Trophoblast cell (in vitro differentiated cells and primary cell): ENCODE data around the gene CGB2.
A peak's percentile ranks its signal among the peaks of the same experiment; 100 is the strongest.

ENCODE experiments used
- DNase-seq, 2 donors: peaks; one replicate each; pipeline ENCODE4 v3.0.0-alpha.2; 2016
- H2AFZ ChIP-seq: 2 replicates; pipeline ENCODE4 v1.6.1; 2013; ENCODE audit warnings: low read length, moderate library complexity, mild to moderate bottlenecking; ENCODE audit not compliant: insufficient read depth, poor library complexity
- H2AK5ac ChIP-seq: 2 replicates; pipeline ENCODE4 v1.6.1; 2013; ENCODE audit warnings: mild to moderate bottlenecking, low read length
- H2BK120ac ChIP-seq: 2 replicates; pipeline ENCODE4 v1.6.1; 2013; ENCODE audit warnings: low read length, mild to moderate bottlenecking, moderate library complexity; ENCODE audit not compliant: insufficient read depth, poor library complexity
- H2BK12ac ChIP-seq: 2 replicates; pipeline ENCODE4 v1.6.1; 2013; ENCODE audit warnings: mild to moderate bottlenecking, low read length, moderate library complexity
- H2BK5ac ChIP-seq: 2 replicates; pipeline ENCODE4 v1.6.1; 2013; ENCODE audit warnings: low read length, low read depth, moderate library complexity, mild to moderate bottlenecking; ENCODE audit not compliant: poor library complexity
- H3K14ac ChIP-seq: 2 replicates; pipeline ENCODE4 v1.6.1; 2013; ENCODE audit warnings: mild to moderate bottlenecking, low read length
- H3K18ac ChIP-seq: 2 replicates; pipeline ENCODE4 v1.6.1; 2013; ENCODE audit warnings: mild to moderate bottlenecking, low read length
- H3K23ac ChIP-seq: 2 replicates; pipeline ENCODE4 v1.6.1; 2013; ENCODE audit warnings: low read length
- H3K27ac ChIP-seq: 2 replicates; pipeline ENCODE4 v1.5.1; 2013; ENCODE audit warnings: low read depth, mild to moderate bottlenecking, inconsistent platforms, low read length, moderate library complexity
- H3K27me3 ChIP-seq: 2 replicates; pipeline ENCODE4 v1.6.1; 2013; ENCODE audit warnings: inconsistent platforms, mild to moderate bottlenecking, low read length, moderate library complexity; ENCODE audit not compliant: insufficient read depth
- H3K36me3 ChIP-seq, 2 experiments: 1 replicate in 1 of 2; 2 replicates in 1 of 2; pipeline ENCODE4 v1.6.1; 2013; ENCODE audit warnings: low read length in 2 of 2, mild to moderate bottlenecking in 2 of 2, moderate library complexity in 1 of 2; ENCODE audit not compliant: insufficient read depth in 2 of 2, control insufficient read depth in 1 of 2
- H3K4ac ChIP-seq: 2 replicates; pipeline ENCODE4 v1.6.1; 2013; ENCODE audit warnings: low read depth, mild to moderate bottlenecking, low read length, moderate library complexity
- H3K4me1 ChIP-seq, 2 experiments: 1 replicate in 1 of 2; 2 replicates in 1 of 2; pipeline ENCODE4 v1.6.1; 2013; ENCODE audit warnings: low read length in 2 of 2, mild to moderate bottlenecking in 2 of 2, moderate library complexity in 1 of 2; ENCODE audit not compliant: insufficient read depth in 2 of 2, control insufficient read depth in 1 of 2
- H3K4me2 ChIP-seq: 2 replicates; pipeline ENCODE4 v1.6.1; 2013; ENCODE audit warnings: inconsistent platforms, mild to moderate bottlenecking, low read length, moderate library complexity
- H3K4me3 ChIP-seq: 2 replicates; pipeline ENCODE4 v1.5.1; 2013; ENCODE audit warnings: mild to moderate bottlenecking, low read depth, low read length, inconsistent platforms
- H3K79me1 ChIP-seq: one replicate; pipeline ENCODE4 v1.6.1; 2013; ENCODE audit warnings: low read length
- H3K79me2 ChIP-seq: 2 replicates; pipeline ENCODE4 v1.6.1; 2013; ENCODE audit warnings: low read length, mild to moderate bottlenecking; ENCODE audit not compliant: control insufficient read depth, insufficient read depth, poor library complexity
- H3K9ac ChIP-seq: 2 replicates; pipeline ENCODE4 v1.6.1; 2013; ENCODE audit warnings: mild to moderate bottlenecking, low read length
- H3K9me3 ChIP-seq: 2 replicates; pipeline ENCODE4 v1.6.1; 2013; ENCODE audit warnings: low read depth, mild to moderate bottlenecking, control low read depth, inconsistent platforms, low read length; ENCODE audit not compliant: insufficient read depth
- H4K12ac ChIP-seq: 2 replicates; pipeline ENCODE4 v1.6.1; 2013; ENCODE audit warnings: low read depth, mild to moderate bottlenecking, low read length, moderate library complexity
- H4K8ac ChIP-seq: 2 replicates; pipeline ENCODE4 v1.6.1; 2013; ENCODE audit warnings: low read depth, mild to moderate bottlenecking, low read length, moderate library complexity
- H4K91ac ChIP-seq: one replicate; pipeline ENCODE4 v1.6.1; 2013; ENCODE audit warnings: low read depth, mild to moderate bottlenecking, low read length, moderate library complexity
- WGBS: extraction: QIAGEN DNeasy Blood & Tissue Kit; methylation state at CpG from one replicate; pipeline ENCODE4 v1.1.7; 2013; ENCODE audit warnings: missing lambda C conversion rate; ENCODE audit not compliant: insufficient read length, insufficient coverage; ENCODE audit errors: extremely low coverage; 5-methylcytosine and 5-hydroxymethylcytosine counted together

CGB2 gene

DNA sequence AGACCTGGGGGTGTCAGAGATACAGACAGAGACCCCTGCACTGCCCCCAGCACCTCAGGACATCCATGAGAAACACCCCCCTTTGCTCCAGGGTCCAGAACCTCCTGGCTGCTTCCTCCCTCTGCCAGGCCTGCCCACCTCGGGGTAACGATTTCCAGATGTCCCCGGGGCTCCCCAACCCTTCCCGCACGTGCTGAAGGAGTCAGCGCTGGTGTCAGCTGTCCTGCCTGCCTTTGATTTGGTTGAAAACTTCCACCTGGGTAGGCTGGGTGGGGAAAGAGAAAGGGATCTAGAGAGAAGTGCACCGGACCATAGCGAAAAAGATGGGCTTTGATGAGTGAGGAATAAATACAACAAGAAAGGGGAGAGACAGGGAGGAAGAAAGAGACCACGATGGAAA, 27.4 kb downstream of the CGB2 start:
- Histone ChIP-seq H4K12ac (no peak overlapping the region), H3K27ac (no peak overlapping the region), H3K4me2 (no peak overlapping the region), H3K4me1 (peaks cover 9 to 22% of the 10 kb centered on the region in 2 experiments), H3K79me1 (peaks cover 16% of the 10 kb centered on the region), H3K4me3 (no peak overlapping the region), H3K23ac (no peak overlapping the region), H3K36me3 (peaks cover 0 to 2% of the 10 kb centered on the region in 2 experiments), H3K27me3 (peaks cover 5% of the 10 kb centered on the region), H2BK12ac (no peak overlapping the region), H3K9ac (no peak overlapping the region), H3K18ac (no peak overlapping the region), H2AK5ac (no peak overlapping the region), H4K91ac (no peak overlapping the region), H3K14ac (no peak overlapping the region), H3K4ac (no peak overlapping the region), H2BK5ac (no peak overlapping the region), H3K79me2 (peaks cover 4% of the 10 kb centered on the region), H2AFZ (no peak overlapping the region), H4K8ac (no peak overlapping the region), H3K9me3 (no peaks in the 10 kb centered on the region), H2BK120ac (no peak overlapping the region)
- DNase-seq = no peak
- WGBS = no CpG with 5 or more reads among the region's 9 CpGs

DNA sequence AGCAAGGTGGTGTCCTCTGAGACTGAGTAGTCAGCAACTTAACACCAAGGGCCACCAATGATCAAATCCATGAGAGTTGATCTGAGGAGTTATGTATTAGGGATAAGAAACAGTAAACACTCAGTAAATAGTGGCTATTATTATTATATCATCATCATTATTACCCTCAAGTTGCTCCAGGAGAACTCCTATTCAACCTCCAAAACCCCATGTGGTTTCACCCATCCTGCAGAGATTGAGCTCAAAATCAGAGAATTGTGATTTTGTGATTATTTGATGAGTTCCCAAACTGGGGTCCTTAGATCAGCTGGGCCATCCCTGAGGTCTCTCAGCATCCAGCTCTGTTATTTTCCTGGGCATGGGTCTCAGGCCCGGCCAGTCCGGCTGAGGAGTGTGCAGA, 29.3 kb downstream of the CGB2 start:
- Histone ChIP-seq H3K4me2 (no peak overlapping the region), H3K18ac (no peak overlapping the region), H4K91ac (no peak overlapping the region), H3K79me2 (peaks cover 8% of the 10 kb centered on the region), H3K27ac (no peak overlapping the region), H4K8ac (no peak overlapping the region), H3K79me1 (peaks cover 26% of the 10 kb centered on the region), H3K23ac (no peak overlapping the region), H3K14ac (no peak overlapping the region), H2AK5ac (no peak overlapping the region), H2AFZ (no peak overlapping the region), H3K4me1 (peaks cover 19 to 32% of the 10 kb centered on the region in 2 experiments), H3K4me3 (no peak overlapping the region), H2BK12ac (no peak overlapping the region), H2BK5ac (no peak overlapping the region), H3K9me3 (peaks cover 1% of the 10 kb centered on the region), H2BK120ac (no peak overlapping the region), H4K12ac (no peak overlapping the region), H3K9ac (no peak overlapping the region), H3K27me3 (peaks cover 5% of the 10 kb centered on the region), H3K36me3 (peaks cover 0 to 2% of the 10 kb centered on the region in 2 experiments), H3K4ac (no peak overlapping the region)
- DNase-seq = no peak
- WGBS = no CpG with 5 or more reads among the region's 2 CpGs

DNA sequence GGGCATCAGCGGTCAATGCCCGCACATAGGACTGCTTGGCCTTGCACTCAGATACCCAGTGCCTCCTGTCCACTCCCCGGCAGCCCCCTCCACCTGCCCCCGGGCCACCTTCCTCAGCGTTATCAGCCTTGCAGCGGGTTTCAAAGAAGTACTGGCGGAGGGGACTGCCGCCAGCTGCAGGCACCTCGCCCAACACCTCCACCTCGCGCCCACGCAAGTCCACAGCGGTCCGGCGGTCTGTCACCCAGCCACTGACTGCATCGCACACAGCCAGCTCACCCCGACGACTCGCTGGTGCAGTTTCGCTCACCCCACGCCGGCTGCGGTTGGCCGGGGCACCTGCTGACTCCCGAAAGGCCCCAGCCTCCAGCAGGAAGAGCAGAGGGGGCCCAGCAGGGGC, 29.8 kb downstream of the CGB2 start:
- H3K9me3 ChIP-seq = peaks cover 2% of the 10 kb centered on the region
- H3K79me2 ChIP-seq = peaks cover 5% of the 10 kb centered on the region
- no peak overlapping the region for H4K91ac ChIP-seq
- no peak overlapping the region for H3K18ac ChIP-seq
- no peak overlapping the region for H3K14ac ChIP-seq
- H3K27me3 ChIP-seq = peaks cover 5% of the 10 kb centered on the region
- H4K12ac ChIP-seq = no peak overlapping the region
- no peak overlapping the region for H3K4ac ChIP-seq
- H2BK12ac ChIP-seq = no peak overlapping the region
- no peak overlapping the region for H2AK5ac ChIP-seq
- no peak overlapping the region for H3K27ac ChIP-seq
- no CpG with 5 or more reads among the region's 25 CpGs for WGBS
- peaks cover 24% of the 10 kb centered on the region for H3K79me1 ChIP-seq
- no peak overlapping the region for H3K23ac ChIP-seq
- H3K4me1 ChIP-seq = peaks cover 22 to 36% of the 10 kb centered on the region in 2 experiments
- no peak for DNase-seq
- no peak overlapping the region for H2BK120ac ChIP-seq
- H3K4me3 ChIP-seq = no peak overlapping the region
- H2BK5ac ChIP-seq = no peak overlapping the region
- H3K9ac ChIP-seq = no peak overlapping the region
- H4K8ac ChIP-seq = no peak overlapping the region
- H2AFZ ChIP-seq = no peak overlapping the region
- H3K4me2 ChIP-seq = no peak overlapping the region
- peaks cover 0 to 2% of the 10 kb centered on the region in 2 experiments for H3K36me3 ChIP-seq

DNA sequence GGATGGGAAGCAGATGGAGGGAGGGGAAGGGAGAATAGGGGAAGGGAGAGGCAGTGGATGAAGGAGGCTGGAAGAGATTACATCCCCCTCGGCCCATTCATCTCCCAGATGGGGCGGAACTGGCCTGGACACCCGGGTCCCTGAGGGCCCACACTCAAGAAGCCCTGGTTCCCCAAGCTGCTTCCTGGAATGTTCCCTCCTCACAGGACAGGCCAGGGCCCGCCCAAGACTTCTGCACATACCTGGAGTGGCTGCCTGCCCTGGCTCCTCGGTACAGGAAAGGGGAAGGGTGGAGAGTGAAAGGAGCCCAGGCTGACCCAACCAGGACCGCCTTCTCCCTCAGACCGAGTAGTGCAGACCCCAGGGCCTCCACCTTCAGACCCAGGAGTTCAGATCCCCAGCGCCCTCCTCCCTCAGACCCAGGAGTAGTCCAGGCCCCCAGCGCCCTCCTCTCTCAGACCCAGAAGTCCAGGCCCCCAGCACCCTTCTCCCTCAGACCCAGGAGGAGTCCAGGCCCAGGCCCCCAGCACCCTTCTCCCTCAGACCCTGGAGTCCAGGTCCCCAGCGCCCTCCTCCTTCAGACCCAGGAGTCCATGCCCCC, 32.4 kb downstream of the CGB2 start:
- H2AK5ac ChIP-seq = peak overlapping the region; percentile 84
- peaks cover 0 to 2% of the 10 kb centered on the region in 2 experiments for H3K36me3 ChIP-seq
- H4K8ac ChIP-seq = peak overlapping the region; percentile 96
- H2BK5ac ChIP-seq = peak overlapping the region; percentile 77
- H3K4me3 ChIP-seq = peak overlapping the region; percentile 45
- no peak overlapping the region for H3K9ac ChIP-seq
- peaks cover 4% of the 10 kb centered on the region for H3K79me2 ChIP-seq
- H3K23ac ChIP-seq = no peak overlapping the region
- peak overlapping the region; percentile 97 for H4K91ac ChIP-seq
- H3K4me2 ChIP-seq = peak overlapping the region; percentile 53
- H3K18ac ChIP-seq = peak overlapping the region; percentile 97
- peak overlapping the region; percentile 85 for H3K14ac ChIP-seq
- H3K79me1 ChIP-seq = peaks cover 17% of the 10 kb centered on the region
- H3K4me1 ChIP-seq = peaks cover 21 to 26% of the 10 kb centered on the region in 2 experiments
- no peaks in the 10 kb centered on the region for H3K27me3 ChIP-seq
- peak overlapping the region; percentile 96 for H2BK120ac ChIP-seq
- H4K12ac ChIP-seq = peak overlapping the region; percentile 87
- H2AFZ ChIP-seq = peak overlapping the region; percentile 82
- WGBS = no CpG with 5 or more reads among the region's 10 CpGs
- H3K4ac ChIP-seq = peak overlapping the region; percentile 65
- peak overlapping the region; percentile 81 for H3K27ac ChIP-seq
- peak overlapping the region; percentile 92 for H2BK12ac ChIP-seq
- H3K9me3 ChIP-seq = peaks cover 2% of the 10 kb centered on the region
- peak; percentile 28 to 43 for DNase-seq
